PFSK-1 (cell line): Measurements from ENCODE around the gene SLC35A4.

Source experiments
- POLR2AphosphoS5 ChIP-seq: IDR thresholded peaks from 2 replicates; pipeline ENCODE4 v1.6.1; 2012; ENCODE audit warnings: low read depth, mild to moderate bottlenecking, control low read depth, low read length, moderate library complexity
- SIN3A ChIP-seq: IDR thresholded peaks from 2 replicates; pipeline ENCODE4 v1.6.1; 2012; ENCODE audit warnings: mild to moderate bottlenecking, low read length, moderate library complexity, borderline replicate concordance; ENCODE audit not compliant: insufficient read depth

- no peak for TF ChIP-seq POLR2AphosphoS5
- TF ChIP-seq SIN3A = no peak
Observed at GRCh38 chr5:140568443-140569063, 3.9 kb downstream of the SLC35A4 start.
